NCI-H2196 treated with DMSO at 0.1 percent for 48 hours (cell line): ENCODE measurements around the gene AMY2A.
"Not testable (repeated sequence)": the region's sequence is repeated elsewhere in the genome, so short reads cannot be mapped to it uniquely, and the experiment has no call there.

Source experiments
- DNase-seq: peaks from one replicate; lab custom pipeline; 2025; ENCODE audit not compliant: unreplicated experiment; lab: John Stamatoyannopoulos, UW

Gene AMY2A

DNA sequence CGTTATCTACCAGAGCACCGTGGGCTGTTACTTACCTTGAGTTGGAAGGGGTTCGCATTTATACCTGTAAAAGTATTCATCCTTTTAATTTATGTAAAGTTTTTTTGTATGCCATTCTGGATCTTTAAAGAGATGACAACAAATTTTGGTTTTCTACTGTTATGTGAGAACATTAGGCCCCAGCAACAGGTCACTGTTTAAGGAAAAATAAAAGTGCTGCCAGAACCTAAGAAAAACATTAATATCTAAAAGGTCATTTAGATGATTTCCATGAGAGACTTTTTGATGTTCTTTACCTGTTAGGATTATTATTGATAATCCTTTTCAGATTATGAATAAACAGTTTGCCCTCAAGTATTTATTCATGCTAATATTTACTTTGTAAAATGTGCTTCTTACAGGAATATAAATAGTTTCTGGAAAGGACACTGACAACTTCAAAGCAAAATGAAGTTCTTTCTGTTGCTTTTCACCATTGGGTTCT lies at the start of gene AMY2A:
AMY2A (plus strand) TSS at position 434 of the 484 bp plus-strand sequence; CDS start at position 448, 14 bp downstream.
- DNase-seq: not testable (repeated sequence)

- DNase-seq: no peak
Observed at GRCh38 chr1:103569493-103569892, 47.7 kb upstream of the AMY2A start.

DNA sequence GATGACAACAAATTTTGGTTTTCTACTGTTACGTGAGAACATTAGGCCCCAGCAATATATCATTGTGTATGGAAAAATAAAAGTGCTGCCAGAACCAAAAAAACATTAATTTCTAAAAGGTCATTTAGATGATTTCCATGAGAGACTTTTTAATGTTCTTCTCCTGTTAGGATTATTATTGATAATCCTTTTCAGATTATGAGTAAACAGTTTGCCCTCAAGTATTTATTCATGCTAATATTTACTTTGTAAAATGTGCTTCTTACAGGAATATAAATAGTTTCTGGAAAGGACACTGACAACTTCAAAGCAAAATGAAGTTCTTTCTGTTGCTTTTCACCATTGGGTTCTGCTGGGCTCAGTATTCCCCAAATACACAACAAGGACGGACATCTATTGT lies 45.9 kb upstream of the AMY2A start, which contains the start of gene AMY2B:
AMY2B (plus strand) TSS at position 301 of the 400 bp plus-strand sequence; CDS start at position 315, 14 bp downstream.
- not testable (repeated sequence) for DNase-seq

GRCh38 chr1:103576065-103576464 lies 41.2 kb upstream of the AMY2A start:
- DNase-seq: no peak

GRCh38 chr1:103576784-103577183 lies 40.4 kb upstream of the AMY2A start:
- not testable (repeated sequence) for DNase-seq

DNA sequence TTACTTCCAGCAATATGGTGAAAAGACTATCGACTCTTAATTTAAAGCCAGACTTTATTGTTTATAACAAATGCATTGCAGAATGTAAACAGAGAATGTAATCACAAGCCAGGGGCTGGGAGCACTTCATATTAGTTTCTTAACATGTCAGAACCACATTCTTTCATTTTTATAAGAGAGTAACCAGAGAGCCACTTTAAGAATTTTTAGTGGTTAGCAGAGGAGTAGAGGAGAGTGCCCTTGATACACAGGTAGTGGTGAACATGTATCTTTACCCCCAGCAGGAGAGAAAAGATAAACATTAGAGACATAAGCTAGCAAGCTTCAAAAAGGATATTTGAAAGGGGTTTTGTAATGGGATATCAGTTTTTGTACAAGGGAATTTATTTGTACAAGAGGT lies 34.8 kb upstream of the AMY2A start:
- no peak for DNase-seq

DNA sequence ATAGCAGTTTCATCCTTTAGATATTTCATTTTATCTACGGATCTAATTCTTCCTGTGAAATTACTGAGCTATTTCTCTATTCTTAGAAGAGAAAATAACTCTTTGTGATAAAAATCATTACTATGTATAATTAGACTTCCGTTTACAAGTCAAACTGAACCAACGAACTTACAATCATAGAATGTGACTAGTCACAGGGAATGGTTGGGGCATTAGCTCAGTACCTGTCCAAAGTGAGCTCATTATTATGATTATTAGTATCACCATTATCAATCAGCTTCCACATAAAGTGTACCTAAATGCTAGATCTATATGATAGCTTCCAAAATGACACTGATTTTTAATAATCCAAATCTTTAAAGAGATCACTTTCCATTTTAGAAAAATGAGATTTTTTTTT lies 33.3 kb upstream of the AMY2A start:
- no peak for DNase-seq

DNA sequence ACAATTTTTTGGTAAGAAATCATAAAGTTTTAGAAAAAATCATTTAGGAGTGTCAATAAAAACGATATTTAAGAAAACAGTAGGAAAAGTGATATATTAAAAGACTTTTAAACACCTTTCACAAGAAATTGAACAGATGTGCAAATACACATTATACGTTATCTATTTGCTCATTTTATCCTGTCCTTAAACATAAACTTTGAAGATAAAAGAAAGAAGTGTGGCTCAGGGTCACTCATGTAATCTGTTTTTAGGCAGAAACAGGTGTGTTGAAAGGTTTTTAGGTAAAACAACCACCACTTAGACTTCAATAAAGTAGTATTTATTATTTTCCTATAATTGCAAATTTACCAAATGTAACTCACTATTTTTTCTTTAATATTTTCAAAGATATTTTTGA lies 32.7 kb upstream of the AMY2A start:
- DNase-seq: no peak

DNA sequence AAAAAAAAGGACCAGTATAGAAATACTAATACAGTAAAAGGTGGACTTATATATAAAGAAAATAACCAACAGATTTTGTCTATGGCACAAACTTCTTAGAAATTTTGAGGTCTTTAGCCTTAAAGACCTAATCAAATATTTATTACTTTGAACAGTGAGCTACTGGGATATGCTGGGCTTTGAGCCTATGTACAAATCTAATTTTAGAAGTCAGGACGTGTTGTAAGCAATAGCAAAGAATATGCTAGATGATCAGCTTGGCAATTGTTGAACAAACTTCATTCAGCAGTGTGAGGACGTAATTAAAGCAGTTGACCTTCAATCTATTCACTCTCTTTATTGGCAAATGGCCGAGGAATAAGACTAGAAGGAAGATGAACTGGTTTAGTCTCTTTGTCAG lies 14.5 kb upstream of the AMY2A start:
- not testable (repeated sequence) for DNase-seq

DNA sequence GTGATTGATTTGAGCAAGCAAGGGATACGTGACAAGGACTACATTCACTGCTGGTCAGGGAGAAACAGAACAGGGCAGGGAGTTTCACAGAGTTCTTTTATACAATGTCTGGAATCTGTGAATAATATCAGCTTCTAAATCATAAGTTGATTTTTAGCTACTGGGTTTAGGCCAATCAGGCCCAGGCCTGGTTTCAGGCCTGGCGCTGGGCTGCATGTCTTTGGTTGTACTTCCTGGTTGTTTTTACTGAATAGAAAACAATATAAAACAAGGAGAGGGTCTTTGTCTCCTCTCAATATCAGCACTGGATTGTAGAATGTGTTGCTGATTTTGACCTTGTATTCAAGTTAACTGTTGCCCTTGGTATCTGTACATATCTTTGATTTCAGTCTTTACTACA lies 865 bp upstream of the AMY2A start:
- DNase-seq: no peak

DNA sequence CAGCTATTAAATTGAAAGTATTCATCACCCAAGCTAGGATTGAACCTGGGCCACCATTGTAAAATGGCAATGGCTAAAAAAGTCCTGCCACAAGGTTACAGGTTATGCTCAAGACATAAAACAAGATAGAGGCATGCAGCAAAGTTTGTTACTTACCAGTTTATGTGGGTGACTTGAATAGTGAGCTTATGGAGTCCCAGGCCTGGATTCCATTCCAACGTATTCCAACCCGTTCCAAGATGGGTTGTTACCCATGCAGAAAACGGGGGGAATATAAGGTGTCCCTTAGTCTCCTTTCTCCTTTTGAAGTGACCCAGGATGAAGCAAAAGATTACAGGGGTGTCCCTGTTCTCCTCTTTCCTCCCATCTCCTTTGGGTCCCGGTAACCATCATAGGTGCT lies 10.2 kb downstream of the AMY2A start:
- DNase-seq: not testable (repeated sequence)

DNA sequence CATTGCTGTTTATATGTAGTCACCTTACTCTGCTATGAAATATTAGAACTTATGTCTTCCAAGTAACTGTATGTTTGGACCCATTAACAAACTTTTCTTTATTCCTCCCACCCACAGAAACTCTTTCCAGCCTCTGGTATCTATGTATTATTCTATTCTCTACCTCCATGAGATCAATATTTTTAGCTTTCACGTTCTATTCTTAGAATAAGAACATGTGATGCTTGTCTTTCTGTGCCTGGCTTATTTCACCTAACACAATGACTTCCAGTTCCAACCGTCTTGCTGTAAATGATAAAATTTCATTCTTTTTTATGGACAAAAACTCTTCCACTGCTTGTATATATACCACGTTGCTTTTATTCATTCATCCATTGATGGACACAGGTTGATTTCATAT lies 24.0 kb downstream of the AMY2A start:
- not testable (repeated sequence) for DNase-seq

- not testable (repeated sequence) for DNase-seq
Observed at GRCh38 chr1:103643908-103644307, 26.7 kb downstream of the AMY2A start.

DNA sequence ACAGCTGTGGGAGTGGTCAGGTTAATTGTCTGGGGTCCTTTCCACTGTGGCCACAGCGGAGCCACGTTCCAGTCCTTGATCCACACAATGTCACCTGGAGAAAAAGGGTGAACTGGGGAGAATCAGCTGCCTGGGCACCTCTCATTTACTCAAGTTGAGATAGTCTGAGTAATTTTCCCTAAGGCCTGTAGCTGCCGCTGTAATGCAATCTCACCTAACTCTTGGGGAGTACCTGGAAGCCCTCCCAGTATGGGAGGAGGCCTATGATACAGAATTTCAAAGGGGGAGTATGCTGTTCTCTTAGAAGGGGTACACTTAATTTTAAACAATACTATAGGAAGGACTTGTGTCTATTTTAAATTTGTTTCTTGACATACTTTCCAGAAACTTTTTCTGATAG lies 33.1 kb downstream of the AMY2A start:
- not testable (repeated sequence) for DNase-seq

DNA sequence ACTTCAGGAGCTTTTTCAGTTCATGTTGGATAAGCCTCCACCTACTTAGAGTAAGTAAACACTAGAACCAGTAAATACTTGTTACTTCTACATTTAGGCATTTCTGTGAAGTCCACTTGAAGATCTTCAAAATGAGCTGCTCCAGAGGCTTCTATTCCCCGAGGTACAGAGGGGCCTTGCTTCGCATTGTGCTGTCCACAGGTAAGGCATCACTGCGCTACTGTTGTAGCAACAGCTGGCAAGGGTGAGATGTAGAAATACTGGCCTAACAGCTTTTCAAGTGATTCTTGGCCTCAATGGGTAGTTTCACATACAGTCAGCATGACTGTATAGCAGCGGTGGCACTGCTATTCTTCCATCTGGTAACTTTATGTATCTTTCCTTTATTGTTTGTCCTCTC lies 33.7 kb downstream of the AMY2A start:
- not testable (repeated sequence) for DNase-seq

- not testable (repeated sequence) for DNase-seq
Observed at GRCh38 chr1:103654133-103654532, 36.9 kb downstream of the AMY2A start.

- not testable (repeated sequence) for DNase-seq
Observed at GRCh38 chr1:103655460-103655859, 38.2 kb downstream of the AMY2A start, which contains the start of gene AMY1A. Gene AMY1A, plus strand, starts transcription at chr1:103655760. Its CDS starts 571 bp downstream, at chr1:103656331.
